ENCODE results near the gene TGFB1I1.

TGFB1I1 gene

GRCh38 chr16:31451681-31452351, 20.1 kb upstream of the TGFB1I1 start:
- in situ Hi-C loops (cut with MboI; ENCODE audit: low sequenced_read_pairs): loop anchor here (25.0 kb wide), 2 partner anchors 410 to 465 kb away; partner anchors contain the start of genes HSD3B7 and ZNF267

DNA sequence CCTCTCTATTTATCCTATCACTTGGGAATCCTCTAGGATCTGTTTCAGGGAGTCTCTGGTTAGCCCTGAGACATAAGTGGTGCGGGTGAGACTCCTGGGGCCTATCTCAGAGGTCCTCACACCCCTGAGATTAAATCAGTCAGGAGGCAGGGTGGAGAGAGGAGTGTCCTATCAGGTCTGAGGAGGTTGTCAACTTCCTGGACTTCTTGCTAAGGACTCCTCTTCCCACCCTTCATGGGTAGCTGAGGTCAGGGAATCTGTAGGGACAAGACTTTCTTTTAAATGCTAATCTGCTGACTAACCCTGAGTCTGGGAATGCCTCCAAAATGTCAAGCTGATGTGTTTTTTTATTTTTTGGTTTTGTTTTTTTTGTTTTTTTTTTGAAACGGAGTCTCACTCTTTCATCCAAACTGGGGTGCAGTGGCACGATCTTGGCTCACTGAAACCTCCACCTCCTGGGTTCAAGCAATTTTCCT, 19.3 kb upstream of the TGFB1I1 start:
- in situ Hi-C loops (cut with MboI; ENCODE audit: low sequenced_read_pairs): loop anchor here (25.0 kb wide), 2 partner anchors 410 to 465 kb away; partner anchors contain the start of genes HSD3B7 and ZNF267

DNA sequence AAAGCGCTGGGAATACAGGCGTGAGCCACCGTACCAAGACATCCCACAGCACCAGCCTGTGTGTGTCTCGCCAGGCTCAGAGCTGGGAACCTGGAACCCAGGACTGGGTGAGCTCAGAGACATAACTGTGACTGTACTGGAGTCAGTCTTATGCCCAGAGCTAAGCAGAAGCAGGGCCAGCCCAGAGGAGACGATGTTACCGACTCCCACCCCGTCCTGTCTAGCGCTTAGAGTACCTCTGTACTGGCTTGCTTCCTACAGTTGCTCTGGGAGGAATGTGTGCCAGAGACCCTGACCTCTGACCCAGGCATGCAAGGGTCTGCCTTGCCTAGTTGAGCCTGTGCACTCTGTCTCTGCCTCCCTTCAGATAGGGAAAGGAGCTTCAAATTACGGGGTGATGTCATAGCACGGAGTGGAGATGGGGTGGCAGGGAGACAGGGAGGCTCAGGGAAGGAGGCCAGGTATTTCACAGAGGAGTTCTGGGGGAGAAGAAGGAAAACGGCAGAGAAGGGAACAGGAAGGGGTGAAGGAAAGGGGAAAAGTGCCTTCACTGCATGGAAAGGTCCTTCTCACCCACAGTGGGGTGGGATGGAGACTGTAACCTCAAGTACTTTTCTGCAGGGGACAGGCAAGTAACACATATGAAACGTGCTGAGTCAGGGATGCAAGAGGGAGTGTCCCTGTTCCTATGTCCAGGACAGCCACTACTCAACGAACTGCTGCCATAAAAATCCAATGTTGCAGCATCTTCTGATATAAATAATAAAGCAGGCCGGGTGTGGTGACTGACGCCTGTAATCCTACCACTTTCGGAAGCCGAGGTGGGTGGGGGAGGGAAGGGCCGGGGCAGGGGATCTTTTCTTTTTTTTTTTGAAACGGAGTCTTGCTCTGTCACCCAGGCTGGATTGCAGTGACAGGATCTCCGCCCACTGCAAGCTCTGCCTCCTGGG, 18.4 kb upstream of the TGFB1I1 start:
- in situ Hi-C loops (cut with MboI; ENCODE audit: low sequenced_read_pairs): loop anchor here (25.0 kb wide), 2 partner anchors 409 to 466 kb away; partner anchors contain the start of genes HSD3B7 and ZNF267

GRCh38 chr16:31455601-31456314, 16.2 kb upstream of the TGFB1I1 start:
- in situ Hi-C loops (cut with MboI; ENCODE audit: low sequenced_read_pairs): loop anchor here (25.0 kb wide), 2 partner anchors 407 to 468 kb away; partner anchors contain the start of genes HSD3B7 and ZNF267

DNA sequence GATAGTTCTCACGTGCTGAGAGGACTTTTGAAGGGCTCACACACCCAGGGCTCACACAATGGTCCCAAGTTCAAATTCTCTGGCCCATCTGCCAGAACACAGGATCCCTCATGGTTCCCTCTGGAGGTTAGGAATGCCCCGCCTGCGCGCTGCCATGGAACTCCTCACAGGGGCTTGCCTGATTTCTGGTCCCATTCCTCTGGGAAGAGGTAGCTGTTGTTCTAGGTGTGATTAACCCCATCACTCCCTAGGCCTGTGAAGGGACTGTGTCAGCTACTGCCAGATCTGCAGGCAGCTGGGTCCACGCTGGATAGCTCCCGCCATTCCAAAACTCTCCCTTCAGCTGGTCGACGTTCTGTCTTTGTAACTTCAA, 15.0 kb upstream of the TGFB1I1 start:
- in situ Hi-C loops (cut with MboI; ENCODE audit: low sequenced_read_pairs): loop anchor here (25.0 kb wide), 2 partner anchors 405 to 470 kb away; partner anchors contain the start of genes HSD3B7 and ZNF267

GRCh38 chr16:31458073-31458843, 13.7 kb upstream of the TGFB1I1 start:
- in situ Hi-C loops (cut with MboI; ENCODE audit: low sequenced_read_pairs): loop anchor here (25.0 kb wide), 2 partner anchors 404 to 471 kb away; partner anchors contain the start of genes HSD3B7 and ZNF267

DNA sequence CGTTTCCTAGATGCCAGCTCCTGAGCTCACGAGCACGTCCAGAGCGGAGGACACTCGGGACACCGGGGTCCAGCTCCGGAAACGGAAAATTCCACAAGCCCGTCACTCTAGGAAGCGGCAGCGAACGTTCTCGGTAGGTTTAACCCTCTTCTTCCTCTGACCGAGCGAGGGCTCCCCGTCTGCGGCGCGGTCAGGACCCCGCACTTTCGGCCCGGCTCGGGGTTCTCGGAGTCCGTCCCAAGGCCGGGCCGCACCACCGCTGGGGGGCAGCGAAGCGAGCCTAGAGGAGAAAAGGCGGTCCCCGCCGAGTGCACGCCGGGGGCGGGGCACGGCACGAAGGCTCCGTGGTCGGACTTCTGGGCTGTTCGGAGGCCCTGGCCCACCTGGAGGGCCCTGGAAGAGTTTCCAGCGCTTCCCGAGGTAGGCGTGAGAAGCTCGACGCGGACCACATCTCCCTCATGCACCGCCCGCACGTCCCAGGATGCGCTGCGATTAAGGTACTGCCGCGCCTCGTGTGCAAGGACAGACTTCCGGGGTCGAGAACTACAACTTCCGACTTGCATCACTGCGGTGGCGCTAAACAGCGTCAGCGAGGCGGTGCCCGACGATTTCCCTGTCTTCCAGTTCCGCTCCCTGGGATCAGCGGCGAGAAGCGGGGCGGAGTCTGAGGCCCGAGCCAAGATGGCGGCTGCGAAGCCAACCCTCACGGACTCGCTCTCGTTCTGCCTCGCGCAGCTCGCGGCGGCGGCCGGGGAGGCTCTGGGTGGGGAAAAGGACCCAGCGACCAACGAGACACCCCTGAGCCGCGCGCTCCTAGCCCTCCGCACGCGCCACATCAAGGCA, 12.9 kb upstream of the TGFB1I1 start, which contains the start of gene ARMC5:
TSS of gene ARMC5 (plus strand) at position 658 of the 843 bp plus-strand sequence. CDS start at position 682, 24 bp downstream.
- in situ Hi-C loops (cut with MboI; ENCODE audit: low sequenced_read_pairs): loop anchor here (25.0 kb wide), 2 partner anchors 403 to 472 kb away; partner anchors contain the start of genes HSD3B7 and ZNF267

GRCh38 chr16:31459687-31460581, 12.0 kb upstream of the TGFB1I1 start:
- in situ Hi-C loops (cut with MboI; ENCODE audit: low sequenced_read_pairs): loop anchor here (25.0 kb wide), 2 partner anchors 402 to 473 kb away; partner anchors contain the start of genes HSD3B7 and ZNF267

DNA sequence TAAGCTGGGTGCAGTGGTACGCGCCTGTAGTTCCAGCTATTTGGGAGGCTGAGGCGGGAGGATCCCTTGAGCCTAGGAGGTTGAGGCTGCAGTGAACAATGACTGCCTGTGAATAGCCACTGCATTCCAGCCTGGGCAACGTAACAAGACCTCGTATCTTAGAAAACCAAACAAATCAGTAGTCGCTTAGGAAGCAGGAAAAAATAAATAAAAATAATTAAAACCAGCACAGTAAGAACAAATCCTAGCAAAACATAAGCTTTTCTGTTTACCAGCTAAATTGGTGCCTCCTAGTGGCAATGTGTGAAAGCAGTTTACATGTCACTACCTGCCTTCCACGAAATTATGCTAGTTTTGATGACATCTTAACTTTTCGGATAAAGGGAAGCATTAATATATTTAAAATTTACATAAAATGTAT, 11.4 kb upstream of the TGFB1I1 start:
- in situ Hi-C loops (cut with MboI; ENCODE audit: low sequenced_read_pairs): loop anchor here (25.0 kb wide), 2 partner anchors 402 to 473 kb away; partner anchors contain the start of genes HSD3B7 and ZNF267

GRCh38 chr16:31461201-31461920, 10.6 kb upstream of the TGFB1I1 start:
- in situ Hi-C loops (cut with MboI; ENCODE audit: low sequenced_read_pairs): loop anchor here (25.0 kb wide), 2 partner anchors 401 to 474 kb away; partner anchors contain the start of genes HSD3B7 and ZNF267

GRCh38 chr16:31461921-31462804, 9.8 kb upstream of the TGFB1I1 start:
- in situ Hi-C loops (cut with MboI; ENCODE audit: low sequenced_read_pairs): loop anchor here (25.0 kb wide), 2 partner anchors 400 to 475 kb away; partner anchors contain the start of genes HSD3B7 and ZNF267

GRCh38 chr16:31464348-31464769, 7.6 kb upstream of the TGFB1I1 start:
- in situ Hi-C loops (cut with MboI; ENCODE audit: low sequenced_read_pairs): loop anchor here (25.0 kb wide), 2 partner anchors 398 to 477 kb away; partner anchors contain the start of genes HSD3B7 and ZNF267

DNA sequence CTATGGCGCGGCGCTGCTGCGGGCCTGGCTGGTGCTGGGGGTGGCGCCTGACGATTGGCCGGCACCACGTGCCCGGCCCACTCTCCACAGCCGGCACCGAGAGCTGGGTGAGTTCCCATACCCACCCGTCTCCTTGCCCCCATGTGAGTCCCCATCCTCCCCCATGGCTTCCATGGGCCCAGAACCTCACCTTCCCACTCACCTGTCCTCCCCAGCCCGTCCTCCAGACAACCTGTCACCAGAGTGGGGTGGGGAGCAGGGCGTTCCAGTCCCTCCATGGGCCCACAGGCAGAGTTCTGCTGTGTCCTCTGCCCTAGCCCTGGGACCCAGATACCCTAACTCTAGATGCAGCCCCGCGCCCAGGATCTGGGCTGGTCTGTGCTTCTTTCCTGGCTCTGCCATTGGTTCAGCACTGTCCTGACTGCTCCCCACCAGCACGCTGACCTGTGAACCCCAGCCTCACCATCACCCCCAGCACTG, 7.1 kb upstream of the TGFB1I1 start:
- in situ Hi-C loops (cut with MboI; ENCODE audit: low sequenced_read_pairs): loop anchor here (25.0 kb wide), 2 partner anchors 397 to 478 kb away; partner anchors contain the start of genes HSD3B7 and ZNF267

DNA sequence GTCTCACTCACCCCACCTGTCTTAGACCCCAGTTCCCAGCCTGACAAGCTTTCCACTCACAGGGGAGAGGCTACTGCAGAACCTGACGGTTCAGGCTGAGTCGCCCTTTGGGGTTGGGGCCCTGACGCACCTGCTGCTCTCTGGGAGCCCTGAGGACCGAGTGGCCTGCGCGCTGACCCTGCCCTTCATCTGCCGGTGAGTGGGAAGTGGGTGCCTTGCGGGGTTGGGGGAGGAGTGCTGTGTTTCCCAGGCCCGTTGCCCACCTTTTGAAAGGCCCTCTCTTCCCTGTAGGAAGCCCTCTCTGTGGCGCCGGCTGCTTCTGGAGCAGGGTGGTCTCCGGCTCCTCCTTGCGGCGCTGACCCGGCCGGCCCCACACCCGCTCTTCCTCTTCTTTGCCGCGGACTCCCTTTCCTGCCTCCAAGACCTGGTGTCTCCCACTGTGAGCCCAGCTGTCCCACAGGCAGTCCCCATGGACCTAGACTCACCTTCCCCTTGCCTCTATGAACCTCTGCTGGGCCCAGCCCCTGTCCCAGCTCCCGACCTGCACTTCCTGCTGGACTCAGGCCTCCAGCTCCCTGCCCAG, 6.1 kb upstream of the TGFB1I1 start:
- in situ Hi-C loops (cut with MboI; ENCODE audit: low sequenced_read_pairs): loop anchor here (25.0 kb wide), 2 partner anchors 396 to 479 kb away; partner anchors contain the start of genes HSD3B7 and ZNF267

Measured in HL-60/S4 treated with phorbol 12-myristate 13-acetate at 8.2 ng/mL for 4 days and 3 days (cell line).